Measurements from ENCODE around the gene PSMD2. TPM values are rescaled to one million over a fixed set of nuclear protein-coding genes. Genes with fewer than 3 reads are reported as not detected.

PSMD2 gene
- total RNA-seq, 4 donors from 2014 or later: 252 to 356 (median 274) TPM

DNA sequence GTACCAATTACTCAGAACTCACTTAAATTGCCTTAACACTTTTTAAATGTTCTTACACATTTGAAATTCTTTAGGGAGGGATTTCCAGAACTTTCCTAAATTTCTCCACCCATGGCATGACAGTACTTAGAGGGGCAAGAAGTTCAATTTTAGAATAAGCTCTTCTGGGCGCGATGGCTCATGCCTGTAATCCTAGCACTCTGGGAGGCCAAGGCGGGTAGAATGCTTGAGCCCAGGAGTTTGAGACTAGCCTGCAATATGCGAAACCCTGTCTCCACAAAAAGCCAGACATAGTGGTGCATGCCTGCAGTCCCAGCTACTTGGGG is 49.0 kb downstream of the PSMD2 start:
- intact Hi-C loops (cut with DNase I): no loop called here
- Histone ChIP-seq H3K9me3 (no peaks in the 10 kb centered on the region), H3K36me3 (peaks cover 11 to 45% (median 31%) of the 10 kb centered on the region in 4 donors), H3K4me3 (no peak overlapping the region), H3K27ac (replicated peaks in 1 of 4) (no peak overlapping the region), H3K27me3 (no peaks in the 10 kb centered on the region), H3K4me1 (peaks cover 4 to 32% (median 16%) of the 10 kb centered on the region in 4 donors)
- no peak for TF ChIP-seq EP300 (IDR thresholded peaks at IDR 0.05)
- TF ChIP-seq CTCF (IDR thresholded peaks at IDR 0.05): no peak
- no peak for TF ChIP-seq POLR2A (IDR thresholded peaks at IDR 0.05; ENCODE audit: low read depth)
- TF ChIP-seq POLR2AphosphoS5 (IDR thresholded peaks at IDR 0.05): no peak
- no peak for DNase-seq (ENCODE audit: extremely low spot score)
- whole genome bisulfite sequencing: 77% methylated on average over 4 of the region's 4 CpGs

DNA sequence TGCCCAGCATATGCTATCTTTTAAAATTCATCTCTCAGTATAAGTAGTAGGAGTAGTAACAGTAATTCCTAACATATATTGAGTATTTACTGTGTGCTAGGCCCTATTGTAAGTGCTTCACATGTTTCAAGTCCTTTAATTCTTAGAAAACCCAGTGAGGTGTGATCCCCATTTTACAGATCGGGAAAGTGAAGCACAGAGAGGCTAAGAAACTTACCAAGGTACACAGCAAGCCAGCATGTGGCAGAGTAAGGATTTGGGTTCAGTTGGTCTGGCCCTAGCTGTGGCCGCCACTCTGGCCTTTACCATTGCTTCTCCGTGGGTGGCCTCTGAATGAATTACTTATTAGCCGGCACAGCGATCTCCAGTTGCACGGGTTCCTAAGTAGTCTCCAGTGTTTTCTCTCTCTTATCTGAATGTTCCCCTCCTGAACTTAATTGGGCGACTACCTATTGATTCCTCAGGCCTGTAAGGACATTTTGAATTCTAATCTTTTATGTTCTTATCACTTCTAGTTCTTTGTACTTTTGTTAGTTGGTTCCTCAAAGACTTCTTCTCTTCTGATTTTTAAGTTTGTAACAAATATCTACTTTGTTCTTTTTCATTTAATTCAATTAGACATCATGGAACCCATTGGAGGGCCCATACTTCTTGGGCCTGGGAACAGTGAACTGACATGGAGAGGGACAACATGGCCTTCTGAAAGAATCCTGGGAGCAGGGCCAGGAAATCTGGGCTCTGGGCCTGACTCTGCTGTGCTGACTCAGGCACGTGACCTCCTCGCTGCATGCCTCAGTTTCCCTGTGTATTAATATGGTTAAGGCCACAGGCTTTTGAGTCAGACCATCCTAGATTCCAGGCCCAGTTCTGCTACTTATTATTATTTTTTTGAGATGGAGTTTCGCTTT is 50.8 kb downstream of the PSMD2 start:
- H3K36me3 ChIP-seq: peaks cover 4 to 34% (median 13%) of the 10 kb centered on the region in 4 donors
- H3K27me3 ChIP-seq: no peaks in the 10 kb centered on the region
- H3K4me1 ChIP-seq: peaks cover 4 to 38% (median 20%) of the 10 kb centered on the region in 4 donors
- no peak overlapping the region for H3K27ac ChIP-seq (replicated peaks in 1 of 4)
- H3K4me3 ChIP-seq: no peak overlapping the region
- 88% methylated on average over 10 of the region's 10 CpGs for WGBS
- no peak for DNase-seq (ENCODE audit: extremely low spot score)
- no peaks in the 10 kb centered on the region for H3K9me3 ChIP-seq
- intact Hi-C loops (cut with DNase I): no loop called here
- TF ChIP-seq POLR2AphosphoS5 (IDR thresholded peaks at IDR 0.05): no peak
- no peak for TF ChIP-seq CTCF (IDR thresholded peaks at IDR 0.05)
- no peak for TF ChIP-seq EP300 (IDR thresholded peaks at IDR 0.05)
- no peak for TF ChIP-seq POLR2A (IDR thresholded peaks at IDR 0.05; ENCODE audit: low read depth)

DNA sequence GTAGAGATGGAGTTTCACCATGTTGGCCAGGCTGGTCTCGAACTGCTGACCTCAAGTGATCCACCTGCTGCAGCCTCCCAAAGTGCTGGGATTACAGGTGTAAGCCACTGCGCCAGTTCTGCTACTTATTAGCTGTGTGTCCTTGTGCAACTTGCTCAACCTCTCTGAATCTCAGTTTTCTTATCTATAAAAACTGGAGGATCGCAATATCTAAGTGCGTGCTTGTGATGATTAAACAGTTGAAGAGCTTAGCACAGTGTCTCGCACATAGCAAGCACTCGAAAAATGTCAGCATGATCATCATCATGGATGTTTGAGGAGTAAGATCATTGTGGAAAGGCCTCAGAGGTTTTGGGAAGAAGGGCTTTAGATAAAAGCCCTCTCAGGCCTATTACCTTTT is 51.6 kb downstream of the PSMD2 start:
- Histone ChIP-seq H3K27me3 (no peaks in the 10 kb centered on the region), H3K4me1 (peaks cover 0 to 30% (median 14%) of the 10 kb centered on the region in 4 donors), H3K9me3 (no peaks in the 10 kb centered on the region), H3K36me3 (peaks cover 0 to 36% (median 10%) of the 10 kb centered on the region in 4 donors), H3K4me3 (no peak overlapping the region), H3K27ac (replicated peaks in 1 of 4) (no peak overlapping the region)
- intact Hi-C loops (cut with DNase I): no loop called here
- no peak for DNase-seq (ENCODE audit: extremely low spot score)
- 91% methylated on average over 6 of the region's 6 CpGs for WGBS
- TF ChIP-seq CTCF (IDR thresholded peaks at IDR 0.05): no peak
- TF ChIP-seq EP300 (IDR thresholded peaks at IDR 0.05): no peak
- no peak for TF ChIP-seq POLR2AphosphoS5 (IDR thresholded peaks at IDR 0.05)
- TF ChIP-seq POLR2A (IDR thresholded peaks at IDR 0.05; ENCODE audit: low read depth): no peak

DNA sequence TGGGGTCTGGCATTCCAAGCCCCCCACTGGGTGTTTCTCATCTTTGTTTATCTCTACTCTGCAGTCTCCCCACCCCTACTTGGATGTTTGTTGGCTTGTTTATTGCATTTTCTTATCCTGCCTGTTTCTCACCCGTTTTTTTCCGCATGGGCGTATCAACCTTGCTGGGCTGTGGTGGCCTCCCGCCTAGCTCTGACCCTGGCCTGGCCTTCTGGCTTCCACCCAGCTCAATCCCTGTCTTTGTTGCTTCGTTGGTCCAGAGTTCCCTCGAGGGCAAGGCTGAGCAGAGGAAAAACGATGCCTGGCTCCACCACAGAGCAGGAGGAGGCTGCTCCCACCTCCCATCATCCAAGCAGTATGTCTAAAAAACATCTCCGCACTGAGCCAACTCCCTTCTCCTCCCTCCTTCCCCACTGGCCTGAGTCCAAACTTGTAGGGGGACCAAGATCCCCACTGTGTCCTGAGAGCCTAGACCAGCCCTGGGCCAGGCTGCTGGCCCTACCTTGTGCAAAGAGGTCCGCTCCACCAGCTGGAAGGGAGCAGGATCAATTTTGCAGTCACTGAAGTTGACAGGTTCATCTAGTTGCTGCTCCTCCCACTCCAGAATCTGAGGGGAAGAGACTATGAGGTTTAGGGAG is 52.6 kb downstream of the PSMD2 start:
- no peaks in the 10 kb centered on the region for H3K27me3 ChIP-seq
- H3K27ac ChIP-seq (replicated peaks in 1 of 4): no peak overlapping the region
- intact Hi-C loops (cut with DNase I): no loop called here
- peaks cover 0 to 26% (median 10%) of the 10 kb centered on the region in 4 donors for H3K4me1 ChIP-seq
- H3K4me3 ChIP-seq: no peak overlapping the region
- no peak for DNase-seq (ENCODE audit: extremely low spot score)
- peaks cover 0 to 41% (median 11%) of the 10 kb centered on the region in 4 donors for H3K36me3 ChIP-seq
- H3K9me3 ChIP-seq: no peaks in the 10 kb centered on the region
- WGBS: 59% methylated on average over 9 of the region's 9 CpGs
- TF ChIP-seq CTCF (IDR thresholded peaks at IDR 0.05): no peak
- no peak for TF ChIP-seq POLR2AphosphoS5 (IDR thresholded peaks at IDR 0.05)
- TF ChIP-seq POLR2A (IDR thresholded peaks at IDR 0.05; ENCODE audit: low read depth): no peak
- no peak for TF ChIP-seq EP300 (IDR thresholded peaks at IDR 0.05)

All from esophagus muscularis mucosa (tissue), 4 donors.